NCI-H2227 (cell line): ENCODE data around the gene AMOTL2.

Source experiments
- DNase-seq: peaks from one replicate; lab custom pipeline; 2025; ENCODE audit not compliant: unreplicated experiment; lab: John Stamatoyannopoulos, UW

The AMOTL2 gene

GRCh38 chr3:134366928-134367811 lies 7.1 kb downstream of the AMOTL2 start:
- no peak for DNase-seq

GRCh38 chr3:134366221-134366927 lies 7.9 kb downstream of the AMOTL2 start:
- no peak for DNase-seq

GRCh38 chr3:134365766-134366065 lies 8.5 kb downstream of the AMOTL2 start:
- DNase-seq, result no peak

- no peak for DNase-seq
These were observed 9.1 kb downstream of the AMOTL2 start for GRCh38 chr3:134364936-134365765.

GRCh38 chr3:134364061-134364935 lies 9.9 kb downstream of the AMOTL2 start:
- DNase-seq, result peak; percentile 68

GRCh38 chr3:134363381-134363755 lies 10.9 kb downstream of the AMOTL2 start:
- no peak for DNase-seq

GRCh38 chr3:134362670-134363380 lies 11.4 kb downstream of the AMOTL2 start:
- DNase-seq, result no peak

- no peak for DNase-seq
These were observed 12.0 kb downstream of the AMOTL2 start for GRCh38 chr3:134362221-134362620.

GRCh38 chr3:134361162-134361835 lies 12.9 kb downstream of the AMOTL2 start:
- no peak for DNase-seq

- no peak for DNase-seq
These were observed 14.2 kb downstream of the AMOTL2 start for GRCh38 chr3:134360046-134360445.

GRCh38 chr3:134359121-134360010 lies 14.9 kb downstream of the AMOTL2 start:
- no peak for DNase-seq

GRCh38 chr3:134357914-134358811 lies 16.1 kb downstream of the AMOTL2 start:
- no peak for DNase-seq

- DNase-seq, result no peak
These were observed 16.9 kb downstream of the AMOTL2 start for GRCh38 chr3:134357261-134357913.

- DNase-seq, result no peak
These were observed 17.7 kb downstream of the AMOTL2 start for GRCh38 chr3:134356411-134357040.

- DNase-seq, result no peak
These were observed 18.8 kb downstream of the AMOTL2 start for GRCh38 chr3:134355416-134355815.

GRCh38 chr3:134354612-134355251 lies 19.5 kb downstream of the AMOTL2 start:
- no peak for DNase-seq
